ENCODE results near the gene MAGEB2.

GRCh38 chrX:30190426-30190825 is 24.9 kb upstream of the MAGEB2 start:
- no peak for TF ChIP-seq POLR2A (IDR thresholded peaks at IDR 0.05; ENCODE audit: extremely low read depth, insufficient read length)
- TF ChIP-seq, protein P1, sequence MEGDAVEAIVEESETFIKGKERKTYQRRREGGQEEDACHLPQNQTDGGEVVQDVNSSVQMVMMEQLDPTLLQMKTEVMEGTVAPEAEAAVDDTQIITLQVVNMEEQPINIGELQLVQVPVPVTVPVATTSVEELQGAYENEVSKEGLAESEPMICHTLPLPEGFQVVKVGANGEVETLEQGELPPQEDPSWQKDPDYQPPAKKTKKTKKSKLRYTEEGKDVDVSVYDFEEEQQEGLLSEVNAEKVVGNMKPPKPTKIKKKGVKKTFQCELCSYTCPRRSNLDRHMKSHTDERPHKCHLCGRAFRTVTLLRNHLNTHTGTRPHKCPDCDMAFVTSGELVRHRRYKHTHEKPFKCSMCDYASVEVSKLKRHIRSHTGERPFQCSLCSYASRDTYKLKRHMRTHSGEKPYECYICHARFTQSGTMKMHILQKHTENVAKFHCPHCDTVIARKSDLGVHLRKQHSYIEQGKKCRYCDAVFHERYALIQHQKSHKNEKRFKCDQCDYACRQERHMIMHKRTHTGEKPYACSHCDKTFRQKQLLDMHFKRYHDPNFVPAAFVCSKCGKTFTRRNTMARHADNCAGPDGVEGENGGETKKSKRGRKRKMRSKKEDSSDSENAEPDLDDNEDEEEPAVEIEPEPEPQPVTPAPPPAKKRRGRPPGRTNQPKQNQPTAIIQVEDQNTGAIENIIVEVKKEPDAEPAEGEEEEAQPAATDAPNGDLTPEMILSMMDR (IDR thresholded peaks at IDR 0.05; ENCODE audit: low read depth, low read length): no peak
